Thymus (tissue), 11 donors: Measurements from ENCODE around the gene SNX20. TPM values are rescaled to one million over a fixed set of nuclear protein-coding genes. Genes with fewer than 3 reads are reported as not detected.
A peak's percentile ranks its signal among the peaks of the same experiment; 100 is the strongest.

ENCODE experiments used
- DNase-seq, 9 donors: peaks; one replicate each; pipeline ENCODE4 v3.0.0-alpha.2; 2013; ENCODE audit warnings: low spot score in 9 of 9, low read depth in 6 of 9, missing footprints in 1 of 9
- H3K27ac ChIP-seq, 2 donors: one replicate each; pipeline ENCODE4 v1.5.1; 2013; ENCODE audit warnings: control low read depth in 1 of 2, low read depth in 1 of 2, low read length in 1 of 2, mild to moderate bottlenecking in 1 of 2, moderate library complexity in 1 of 2
- H3K27me3 ChIP-seq, 2 donors: one replicate each; pipeline ENCODE4 v1.5.1; 2013; ENCODE audit warnings: low read length in 1 of 2; ENCODE audit not compliant: control insufficient read depth in 2 of 2, insufficient read depth in 1 of 2
- H3K36me3 ChIP-seq, 2 donors: one replicate each; pipeline ENCODE4 v1.5.1; 2013; ENCODE audit warnings: low read length in 1 of 2, mild to moderate bottlenecking in 1 of 2, moderate library complexity in 1 of 2; ENCODE audit not compliant: control insufficient read depth in 2 of 2, insufficient read depth in 2 of 2
- H3K4me1 ChIP-seq, 2 donors: one replicate each; pipeline ENCODE4 v1.5.1; 2013; ENCODE audit warnings: low read length in 2 of 2; ENCODE audit not compliant: control insufficient read depth in 2 of 2, insufficient read depth in 2 of 2
- H3K4me3 ChIP-seq, 2 donors: one replicate each; pipeline ENCODE4 v1.5.1; 2013; ENCODE audit warnings: low read length in 2 of 2, control low read depth in 1 of 2, mild to moderate bottlenecking in 1 of 2
- H3K9me3 ChIP-seq, 2 donors: one replicate each; pipeline ENCODE4 v1.5.1; 2013; ENCODE audit warnings: low read length in 1 of 2, mild to moderate bottlenecking in 1 of 2; ENCODE audit not compliant: control insufficient read depth in 2 of 2, insufficient read depth in 1 of 2
- WGBS: extraction: QIAGEN DNeasy Blood & Tissue Kit; methylation state at CpG from one replicate; pipeline ENCODE4 v1.1.7; 2013; 5-methylcytosine and 5-hydroxymethylcytosine counted together
- polyA plus RNA-seq: library from polyadenylated mRNA; stranded (reverse); fragments of 200-250 nt; gene quantifications from one replicate; pipeline ENCODE4 v1.2.3, GENCODE V29; 2013
- total RNA-seq: library from RNA; stranded (reverse); fragments of 120-200 nt; gene quantifications from one replicate; pipeline ENCODE4 v1.2.4, GENCODE V29; 2013
- donor health status: healthy.

The SNX20 gene
- total and polyA plus RNA-seq, 2 donors: 25.0 to 34.2 TPM

- Histone ChIP-seq H3K27ac (peak overlapping the region in 1 of 2 donors; percentile 17), H3K4me3 (no peak overlapping the region), H3K4me1 (peaks cover 28 to 36% of the 10 kb centered on the region in 2 donors), H3K9me3 (peaks cover 6 to 7% of the 10 kb centered on the region in 2 donors), H3K27me3 (no peaks in the 10 kb centered on the region), H3K36me3 (peaks cover 54 to 56% of the 10 kb centered on the region in 2 donors)
- WGBS: 95% methylated on average over 3 of the region's 3 CpGs
- DNase-seq: no peak
Observed at GRCh38 chr16:50678531-50678930, 2.6 kb downstream of the SNX20 start.

GRCh38 chr16:50677351-50677750 lies 3.8 kb downstream of the SNX20 start:
- Histone ChIP-seq H3K36me3 (peaks cover 65 to 68% of the 10 kb centered on the region in 2 donors), H3K4me1 (peaks cover 24 to 28% of the 10 kb centered on the region in 2 donors), H3K27ac (peak overlapping the region in 1 of 2 donors; percentile 3), H3K27me3 (no peaks in the 10 kb centered on the region), H3K4me3 (no peak overlapping the region), H3K9me3 (peaks cover 17 to 18% of the 10 kb centered on the region in 2 donors)
- no peak for DNase-seq
- 94% methylated on average over 7 of the region's 7 CpGs for WGBS

GRCh38 chr16:50676684-50677225 lies 4.4 kb downstream of the SNX20 start:
- peaks cover 71 to 74% of the 10 kb centered on the region in 2 donors for H3K36me3 ChIP-seq
- WGBS: 97% methylated on average over 9 of the region's 9 CpGs
- DNase-seq: no peak
- H3K27me3 ChIP-seq: no peaks in the 10 kb centered on the region
- H3K27ac ChIP-seq: no peak overlapping the region
- H3K4me3 ChIP-seq: no peak overlapping the region
- H3K4me1 ChIP-seq: peaks cover 24 to 28% of the 10 kb centered on the region in 2 donors
- peaks cover 23% of the 10 kb centered on the region in 2 donors for H3K9me3 ChIP-seq

- Histone ChIP-seq H3K27me3 (no peaks in the 10 kb centered on the region), H3K27ac (no peak overlapping the region), H3K4me3 (no peak overlapping the region), H3K9me3 (peaks cover 23 to 25% of the 10 kb centered on the region in 2 donors), H3K4me1 (peaks cover 19 to 21% of the 10 kb centered on the region in 2 donors), H3K36me3 (peaks cover 76 to 79% of the 10 kb centered on the region in 2 donors)
- no peak for DNase-seq
- 97% methylated on average over 23 of the region's 23 CpGs for WGBS
Observed at GRCh38 chr16:50675686-50676610, 5.2 kb downstream of the SNX20 start.

- 96% methylated on average over 4 of the region's 4 CpGs for WGBS
- DNase-seq: no peak
- Histone ChIP-seq H3K27me3 (no peaks in the 10 kb centered on the region), H3K36me3 (peaks cover 86 to 90% of the 10 kb centered on the region in 2 donors), H3K9me3 (peaks cover 23 to 25% of the 10 kb centered on the region in 2 donors), H3K27ac (no peak overlapping the region), H3K4me1 (peaks cover 12 to 17% of the 10 kb centered on the region in 2 donors), H3K4me3 (no peak overlapping the region)
Observed at GRCh38 chr16:50674831-50675230, 6.3 kb downstream of the SNX20 start.

- 95% methylated on average over 70 of the region's 70 CpGs for WGBS
- Histone ChIP-seq H3K27ac (no peak overlapping the region), H3K4me3 (no peak overlapping the region), H3K27me3 (no peaks in the 10 kb centered on the region), H3K4me1 (peaks cover under 1 to 6% of the 10 kb centered on the region in 2 donors), H3K36me3 (peaks cover 85 to 89% of the 10 kb centered on the region in 2 donors), H3K9me3 (peaks cover 23 to 25% of the 10 kb centered on the region in 2 donors)
- DNase-seq: no peak
Observed at GRCh38 chr16:50673496-50674275, 7.4 kb downstream of the SNX20 start.

GRCh38 chr16:50671644-50672260 lies 9.4 kb downstream of the SNX20 start:
- peaks cover 75 to 83% of the 10 kb centered on the region in 2 donors for H3K36me3 ChIP-seq
- peak in 1 of 9 donors; percentile 64 for DNase-seq

GRCh38 chr16:50670476-50670875 lies 10.6 kb downstream of the SNX20 start:
- Histone ChIP-seq H3K27me3 (no peaks in the 10 kb centered on the region), H3K4me3 (no peak overlapping the region), H3K9me3 (peaks cover 23 to 25% of the 10 kb centered on the region in 2 donors), H3K4me1 (peaks cover 4 to 19% of the 10 kb centered on the region in 2 donors), H3K36me3 (peaks cover 63 to 70% of the 10 kb centered on the region in 2 donors), H3K27ac (no peak overlapping the region)
- WGBS: 99% methylated on average over 6 of the region's 6 CpGs
- DNase-seq: no peak

More at GRCh38 chr16:50671644-50672260, 9.4 kb downstream of the SNX20 start:
- Histone ChIP-seq H3K9me3 (peaks cover 23 to 25% of the 10 kb centered on the region in 2 donors), H3K4me3 (no peak overlapping the region), H3K4me1 (peaks cover 4 to 16% of the 10 kb centered on the region in 2 donors), H3K27ac (no peak overlapping the region), H3K27me3 (no peaks in the 10 kb centered on the region)
- 96% methylated on average over 2 of the region's 2 CpGs for WGBS
